HG03060 (cell line): ENCODE data around the gene LRR1.
"Not testable (repeated sequence)": the region's sequence is repeated elsewhere in the genome, so short reads cannot be mapped to it uniquely, and the experiment has no call there.

ENCODE experiments used
- ATAC-seq: cut with Tn5 transposase; IDR thresholded peaks from one replicate; pipeline ENCODE4 v1.9.1; 2021; ENCODE audit warnings: low read depth, moderate number of reproducible peaks; ENCODE audit not compliant: unreplicated experiment

The LRR1 gene

DNA sequence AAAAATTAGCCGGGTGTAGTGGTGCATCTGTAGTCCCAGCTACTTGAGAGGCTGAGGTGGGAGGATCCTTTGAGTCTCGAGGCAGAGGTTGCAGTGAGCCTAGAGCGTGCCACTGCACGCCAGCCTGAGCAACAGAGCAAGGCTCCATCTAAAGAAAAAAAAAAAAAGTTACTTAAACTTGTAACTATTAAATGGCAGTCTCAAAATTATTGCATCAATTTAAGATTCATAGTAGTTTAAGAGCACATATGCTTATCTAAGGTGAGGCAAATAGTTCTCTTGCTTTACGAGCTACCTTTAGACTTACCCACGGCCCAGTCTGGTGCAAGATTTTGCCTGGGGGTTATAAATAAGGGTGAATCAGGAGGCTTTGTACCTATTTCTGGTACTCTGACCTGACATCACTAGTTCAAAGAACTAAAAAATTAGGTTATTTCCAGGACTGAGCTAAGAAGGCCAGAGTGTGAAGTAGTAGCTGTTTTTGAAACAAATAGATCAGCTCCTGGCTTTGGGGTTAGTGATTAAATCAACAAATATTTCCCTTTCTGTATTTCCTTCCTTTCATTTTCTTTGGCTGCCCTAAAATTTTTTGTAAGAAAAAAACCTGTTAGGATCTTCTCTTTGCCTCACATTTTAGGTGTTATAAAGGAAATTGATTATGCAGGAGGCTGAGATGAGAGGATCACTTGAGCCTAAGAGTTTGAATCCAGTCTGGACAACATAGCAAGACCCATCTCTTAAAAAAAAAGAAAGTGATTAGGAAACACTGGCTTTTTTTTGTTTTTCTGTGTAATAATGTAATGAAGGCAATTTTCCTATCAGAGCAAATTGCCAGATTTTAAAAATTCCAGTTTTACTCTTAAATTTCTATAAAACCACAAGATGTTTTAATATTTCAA lies 25.4 kb downstream of the LRR1 start:
- ATAC-seq: no peak

DNA sequence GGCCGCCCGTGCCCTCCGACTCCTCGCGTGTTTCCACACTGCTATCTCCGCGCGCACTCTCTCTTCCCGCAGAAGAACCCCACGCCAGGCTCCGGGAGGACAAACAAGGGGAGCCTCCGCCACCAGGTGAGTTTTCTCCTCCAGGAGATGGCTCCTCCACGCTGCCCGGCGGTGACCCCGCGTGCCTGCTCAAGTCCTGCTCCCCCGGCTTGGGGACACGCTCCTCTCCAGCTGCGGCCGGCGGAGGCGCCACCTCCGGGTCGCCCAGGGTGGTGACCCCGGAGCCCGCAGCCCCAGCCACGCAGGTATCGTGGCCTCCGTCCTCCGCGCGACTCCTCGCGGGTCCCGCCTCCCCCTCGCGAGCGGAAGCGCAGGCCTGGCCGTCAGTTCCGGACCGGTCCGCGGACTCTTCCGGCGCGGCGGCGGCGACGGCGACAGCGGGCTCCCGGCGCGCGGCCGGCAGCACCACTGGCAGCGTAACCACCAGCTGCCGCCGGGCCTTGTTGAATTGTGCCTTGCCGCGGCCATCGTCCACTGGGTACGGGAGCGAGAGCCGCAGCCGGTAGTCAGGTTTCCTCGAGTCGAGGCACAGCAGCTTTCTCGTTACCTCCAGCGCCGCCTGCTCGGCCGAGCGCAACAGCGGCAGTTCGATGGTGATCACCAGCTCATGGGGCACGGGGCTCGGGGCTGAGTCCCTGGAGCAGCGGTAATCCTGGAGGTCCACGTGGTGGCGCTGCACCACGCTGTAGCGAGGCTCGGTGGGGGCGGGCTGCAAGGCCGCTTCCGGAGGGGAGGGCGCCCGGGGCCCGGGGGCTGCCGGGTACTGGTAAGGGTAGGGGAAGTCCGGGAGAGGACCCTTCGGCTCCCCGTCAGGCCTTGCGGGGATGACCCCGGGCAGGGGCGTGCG lies 35.2 kb downstream of the LRR1 start:
- peak; percentile 64 for ATAC-seq

DNA sequence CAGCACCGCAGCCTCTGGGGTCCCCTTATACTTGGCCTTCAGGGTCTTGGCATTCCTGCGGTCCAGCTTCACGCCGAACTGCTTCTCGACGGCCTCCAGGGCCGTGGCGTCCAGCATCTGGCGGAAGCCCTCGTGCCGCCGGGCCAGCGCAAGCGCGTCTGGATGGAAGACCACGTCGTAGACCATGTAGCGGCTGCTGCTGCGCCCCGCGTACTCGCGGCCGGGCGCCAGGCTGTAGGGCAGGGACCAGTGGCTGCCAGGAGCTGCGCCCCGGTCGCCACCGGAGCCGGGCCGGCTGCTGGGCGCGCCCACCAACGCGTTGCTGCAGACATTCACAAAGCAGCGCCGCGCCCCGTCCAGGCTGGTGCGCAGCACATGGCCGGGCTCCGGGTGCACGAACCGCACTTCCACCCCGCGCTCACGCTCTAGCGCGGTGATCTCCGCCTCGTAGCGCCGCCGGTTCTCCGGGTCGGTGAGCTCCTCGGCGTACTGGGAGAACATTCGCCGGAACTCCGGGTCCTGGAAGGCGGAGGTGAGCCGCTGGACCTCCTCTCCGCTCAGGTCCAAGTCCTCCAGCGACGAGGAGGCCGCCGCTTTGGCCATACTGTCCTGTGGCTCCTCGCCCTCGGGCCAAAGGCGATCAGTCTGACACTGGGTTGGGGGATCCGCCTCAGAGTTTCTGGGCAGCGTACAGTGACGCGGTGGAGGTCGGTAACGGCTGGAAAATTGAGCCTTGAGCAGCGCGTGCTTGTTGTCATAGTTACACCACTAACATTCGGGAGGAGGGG lies 36.0 kb downstream of the LRR1 start, which contains the start of gene DNAAF2:
Gene DNAAF2 (minus strand): TSS at position 698 of the 788 bp plus-strand sequence. CDS start 95 bp downstream, at position 603.
- peak; percentile 16 for ATAC-seq

DNA sequence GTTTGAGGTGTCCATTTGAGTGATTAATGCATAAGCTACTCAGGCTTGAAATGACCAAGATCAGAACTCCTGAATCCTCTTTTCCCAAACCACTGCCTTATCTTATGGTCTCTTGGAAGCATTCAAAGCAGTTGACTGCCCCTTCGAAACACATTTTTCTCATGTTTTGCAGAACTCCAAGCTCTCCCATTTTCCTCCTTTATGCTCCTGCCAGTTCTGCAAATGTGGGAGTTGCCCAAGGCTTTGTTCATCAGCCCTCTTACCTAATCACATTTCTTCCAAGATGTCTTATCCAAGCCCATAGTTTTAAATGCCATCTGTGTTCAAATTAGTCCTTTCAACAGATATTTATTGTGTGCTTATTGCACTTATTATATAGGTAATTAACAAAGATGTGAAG lies 38.1 kb downstream of the LRR1 start:
- no peak for ATAC-seq

DNA sequence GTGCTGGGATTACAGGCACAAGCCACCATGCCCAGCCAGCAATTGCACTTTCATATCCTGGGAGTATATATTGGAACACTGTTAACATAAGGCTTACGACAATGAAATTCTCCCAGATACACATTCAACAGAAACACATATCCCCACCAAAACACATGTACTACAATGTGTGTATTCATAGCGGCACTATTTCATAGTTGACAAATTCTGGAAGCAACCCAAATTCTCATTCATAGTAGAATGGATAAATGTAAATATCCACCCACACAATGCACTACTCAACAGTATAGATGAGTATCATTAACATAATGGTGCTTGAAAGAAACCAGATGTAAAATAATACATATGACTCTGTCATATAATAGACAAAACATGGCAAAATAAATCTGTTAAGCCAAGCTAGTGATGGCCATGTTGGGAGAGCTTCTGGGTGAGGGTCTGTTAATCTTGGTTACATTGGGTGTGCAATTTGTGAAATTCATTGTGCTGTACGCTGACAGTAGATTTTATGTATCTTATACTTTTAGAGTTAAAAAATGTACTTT lies 38.9 kb downstream of the LRR1 start:
- no peak for ATAC-seq

DNA sequence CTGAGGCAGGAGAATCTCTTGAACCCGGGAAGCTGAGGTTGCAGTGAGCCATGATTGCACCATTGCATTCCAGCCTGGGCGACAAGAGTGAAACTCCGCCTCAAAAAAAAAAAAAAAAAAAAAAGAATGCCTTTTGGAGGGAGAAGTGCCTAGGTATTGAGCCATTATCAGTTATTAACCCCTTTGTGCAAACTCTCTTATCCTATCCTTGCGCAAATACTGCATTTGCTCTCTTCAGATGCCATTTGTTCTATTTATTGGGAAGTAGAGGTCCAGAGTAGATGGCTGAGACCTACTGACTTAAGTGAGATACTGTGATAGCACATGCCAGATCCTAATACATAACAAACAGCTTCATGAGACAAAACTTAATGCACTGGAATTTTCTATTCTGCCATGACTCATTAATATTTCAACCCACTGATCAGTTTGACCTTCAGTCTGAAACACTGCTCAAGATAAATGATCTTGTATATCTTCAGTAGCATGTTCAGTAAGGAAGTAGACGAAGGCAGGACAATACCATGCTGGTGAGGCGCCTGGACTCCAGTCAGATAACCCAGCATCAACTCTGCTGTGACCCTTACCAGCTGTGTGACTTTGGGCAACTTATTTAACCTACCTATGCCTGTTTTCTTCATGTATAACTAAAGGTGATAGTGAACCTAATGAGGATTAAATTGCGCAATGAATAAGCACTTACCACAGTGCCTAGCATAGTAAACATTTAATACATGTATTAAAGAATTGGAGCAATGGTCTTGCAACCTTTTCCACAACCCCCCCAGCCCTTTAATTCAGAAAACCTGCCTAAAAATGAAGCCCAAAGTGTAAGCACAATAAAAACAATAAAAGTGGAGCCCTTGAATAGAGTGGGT lies 42.0 kb downstream of the LRR1 start:
- no peak for ATAC-seq

DNA sequence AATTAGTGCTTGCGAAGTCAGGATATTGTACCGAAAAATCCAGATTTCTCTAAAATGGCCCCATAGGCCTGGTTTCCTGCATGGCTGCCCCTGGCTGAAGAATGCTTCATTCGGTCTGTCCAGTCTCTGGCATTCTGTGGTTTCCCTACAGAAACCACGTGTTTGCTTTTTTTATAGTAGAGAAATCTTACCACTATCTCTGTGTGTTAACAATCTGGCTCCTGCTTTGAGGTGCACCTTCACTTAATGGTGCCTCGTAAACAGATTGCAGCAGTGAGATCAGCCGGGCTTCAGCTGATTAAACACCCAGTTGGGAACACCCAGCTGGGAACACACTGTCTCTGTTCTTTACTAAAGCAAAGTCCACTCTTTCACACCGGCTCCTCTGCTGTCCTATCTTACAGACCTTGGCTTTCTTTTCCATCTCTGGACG lies 43.0 kb downstream of the LRR1 start:
- ATAC-seq: no peak

DNA sequence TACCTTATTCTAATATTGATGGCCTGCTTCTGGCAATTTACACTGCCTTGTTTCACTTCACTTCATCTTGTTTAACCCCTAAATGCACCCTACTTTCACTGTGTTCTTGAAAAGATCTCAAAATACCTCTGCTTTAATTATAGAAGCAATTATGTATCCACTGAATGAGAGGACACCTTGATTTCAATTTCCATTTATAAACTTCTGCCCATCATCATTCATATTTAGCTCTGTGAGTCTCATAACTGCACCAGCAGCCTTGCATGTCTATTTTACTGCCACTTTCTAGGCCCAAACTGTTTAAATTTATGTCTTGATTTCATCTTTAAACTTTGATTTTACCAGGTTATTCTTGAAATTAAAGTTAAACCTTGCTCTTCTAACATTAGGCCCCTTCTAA lies 43.4 kb downstream of the LRR1 start:
- no peak for ATAC-seq

DNA sequence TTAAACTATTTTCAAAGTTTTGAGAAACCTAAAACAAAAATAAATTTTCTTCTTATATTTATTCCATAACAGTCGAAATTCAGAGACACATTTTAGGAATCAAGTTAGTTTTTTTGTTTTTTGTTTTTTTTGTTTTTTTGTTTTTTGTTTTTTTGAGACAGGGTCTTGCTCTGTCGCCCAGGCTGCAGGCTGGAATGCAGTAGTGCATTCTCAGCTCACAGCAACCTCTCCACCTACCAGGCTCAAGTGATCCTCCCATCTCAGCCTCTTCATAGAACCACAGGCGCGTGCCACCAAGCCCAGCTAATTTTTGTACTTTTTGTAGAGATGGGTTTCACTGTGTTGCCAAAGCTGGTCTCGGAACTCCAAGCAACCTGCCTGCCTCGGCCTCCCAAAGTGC lies 54.8 kb downstream of the LRR1 start:
- ATAC-seq: no peak

DNA sequence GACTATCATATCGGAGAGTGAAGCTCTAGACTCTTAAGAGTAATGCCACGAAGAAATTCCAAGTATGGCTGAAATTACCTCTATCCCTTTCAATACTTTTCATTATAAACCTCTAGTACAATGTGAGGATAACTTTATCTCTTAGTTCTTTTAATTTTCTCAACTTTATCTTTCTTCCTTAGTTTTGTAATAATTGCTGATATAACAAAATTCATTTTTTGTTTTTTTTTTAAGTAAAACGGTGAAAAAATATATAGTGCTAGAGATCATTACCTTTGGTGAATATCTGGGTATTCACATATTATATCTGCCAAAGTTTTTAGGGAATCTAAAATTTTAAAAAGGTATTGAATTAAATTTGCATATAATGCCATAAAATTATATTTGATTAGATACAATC lies 55.8 kb downstream of the LRR1 start:
- no peak for ATAC-seq

DNA sequence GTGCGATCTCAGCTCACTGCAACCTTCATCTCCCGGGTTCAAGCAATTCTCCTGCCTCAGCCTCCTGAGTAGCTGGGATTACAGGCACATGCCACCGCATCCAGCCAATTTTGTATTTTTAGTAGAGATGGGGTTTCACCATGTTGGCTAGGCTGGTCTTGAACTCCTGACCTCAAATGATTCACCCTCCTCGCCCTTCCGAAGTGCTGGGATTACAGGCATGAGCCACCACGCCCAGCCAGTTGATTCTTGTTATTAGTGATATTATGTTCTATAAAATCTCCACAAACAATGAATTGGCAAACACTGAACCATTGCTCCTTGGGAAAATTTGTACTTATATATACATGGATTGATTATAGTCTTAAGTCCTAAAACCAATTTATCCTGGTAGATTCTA lies 58.8 kb downstream of the LRR1 start:
- ATAC-seq: not testable (repeated sequence)

DNA sequence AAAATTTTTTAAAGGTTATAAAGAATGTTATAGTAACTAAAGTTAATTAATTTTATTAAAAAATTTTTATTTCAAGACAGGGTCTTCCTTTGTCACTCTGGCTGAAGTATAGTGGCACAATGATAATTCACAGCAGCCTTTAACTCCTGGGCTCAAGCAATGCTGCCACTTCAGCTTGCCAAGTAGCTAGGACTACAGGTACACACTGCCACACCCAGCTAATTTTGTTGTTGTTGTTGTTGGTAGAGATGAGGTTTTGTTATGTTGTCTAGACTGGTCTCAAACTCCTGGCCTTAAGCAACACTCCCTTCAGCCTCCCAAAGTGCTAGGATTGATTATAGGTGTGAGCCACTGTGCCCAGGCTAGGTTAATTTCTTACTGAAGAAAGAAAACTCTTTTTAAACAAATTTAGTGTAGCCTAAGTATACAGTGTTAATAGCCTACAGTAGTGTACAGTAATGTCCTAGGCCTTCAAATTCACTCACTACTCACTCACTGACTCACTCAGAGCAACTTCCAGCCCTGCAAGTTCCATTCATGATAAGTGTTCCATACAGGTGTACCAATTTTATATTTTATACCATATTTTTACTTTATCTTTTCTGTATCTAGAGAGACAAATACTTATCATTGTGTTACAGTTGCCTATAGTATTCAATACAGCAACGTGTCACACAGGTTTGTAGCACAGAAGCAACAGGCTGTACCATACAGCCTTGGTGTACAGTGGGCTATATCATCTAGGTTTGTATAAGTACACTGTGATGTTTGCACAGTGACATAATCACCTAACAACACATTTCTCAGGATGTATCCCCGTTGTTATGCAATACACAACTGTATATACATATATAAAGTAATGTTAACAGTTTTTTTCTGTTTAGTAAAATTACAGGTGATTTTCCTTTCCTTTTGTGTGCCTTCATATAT lies 61.1 kb downstream of the LRR1 start:
- ATAC-seq: no peak
